NCI-H460 (cell line): ENCODE data around the gene SUB1. TPM values are rescaled to one million over a fixed set of nuclear protein-coding genes. Genes with fewer than 3 reads are reported as not detected.
"Not testable (repeated sequence)": the region's sequence is repeated elsewhere in the genome, so short reads cannot be mapped to it uniquely, and the experiment has no call there.

Experiments
- DNase-seq: peaks from one replicate; pipeline ENCODE4 v3.0.0-alpha.2; 2016; ENCODE audit warnings: low read depth; ENCODE audit errors: extremely low read depth
- polyA plus RNA-seq: library from polyadenylated mRNA; depleted of rRNA; stranded (reverse); fragments of >200 nt; gene quantifications from 2 replicates; pipeline ENCODE4 v1.2.3, GENCODE V29; 2014; cell fraction: nucleus; rRNA removed
- total RNA-seq: library from RNA; depleted of rRNA; stranded (reverse); fragments of >200 nt; shearing (Covaris generic); gene quantifications from 2 replicates; pipeline ENCODE4 v1.2.3, GENCODE V29; 2014; rRNA removed

SUB1 gene
- 657 and 687 TPM in 2 replicates for total RNA-seq
- 197 and 225 TPM in 2 replicates for polyA plus RNA-seq

DNA sequence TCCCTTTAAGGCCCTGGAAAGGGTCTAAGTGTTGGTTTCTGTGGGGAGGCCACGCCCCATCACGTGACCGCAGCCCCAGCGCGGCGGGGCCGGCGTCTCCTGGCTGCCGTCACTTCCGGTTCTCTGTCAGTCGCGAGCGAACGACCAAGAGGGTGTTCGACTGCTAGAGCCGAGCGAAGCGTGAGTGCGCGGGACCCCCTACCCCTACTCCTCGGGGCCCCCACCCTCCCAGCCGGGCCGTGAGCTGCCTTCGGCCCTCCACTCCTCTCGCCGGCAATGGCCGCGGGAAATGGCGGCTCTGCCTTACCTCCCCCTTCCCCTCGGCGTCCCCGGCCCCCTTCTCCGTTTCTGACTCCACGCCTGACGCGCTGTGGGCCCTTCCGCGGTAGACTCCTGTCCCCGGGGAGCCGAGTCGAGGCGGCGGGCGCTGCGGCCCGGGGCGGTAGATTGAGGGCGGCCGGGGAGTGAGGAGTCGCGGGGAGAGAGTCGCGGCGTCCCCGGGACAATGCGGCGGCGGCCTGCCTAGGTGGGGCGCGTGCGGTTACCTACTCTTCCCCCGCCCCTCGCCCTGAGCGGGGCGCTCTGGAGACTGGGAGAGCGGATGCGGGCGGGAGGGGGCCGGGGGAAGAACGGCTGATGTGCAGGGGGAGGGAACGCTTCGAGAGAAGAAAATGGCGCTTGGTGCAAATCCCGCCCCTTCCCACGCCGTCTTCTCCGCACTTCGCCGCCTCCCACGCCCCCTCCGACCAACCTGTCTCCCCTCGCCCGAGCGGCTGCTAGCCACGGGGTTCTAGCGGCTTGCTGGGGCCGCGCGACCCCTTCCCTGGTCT, at the start of gene SUB1:
TSS of gene SUB1 (plus strand) at position 112 of the 830 bp plus-strand sequence. CDS start 2,956 bp downstream, outside the sequence.
- peak; percentile 91 for DNase-seq

DNA sequence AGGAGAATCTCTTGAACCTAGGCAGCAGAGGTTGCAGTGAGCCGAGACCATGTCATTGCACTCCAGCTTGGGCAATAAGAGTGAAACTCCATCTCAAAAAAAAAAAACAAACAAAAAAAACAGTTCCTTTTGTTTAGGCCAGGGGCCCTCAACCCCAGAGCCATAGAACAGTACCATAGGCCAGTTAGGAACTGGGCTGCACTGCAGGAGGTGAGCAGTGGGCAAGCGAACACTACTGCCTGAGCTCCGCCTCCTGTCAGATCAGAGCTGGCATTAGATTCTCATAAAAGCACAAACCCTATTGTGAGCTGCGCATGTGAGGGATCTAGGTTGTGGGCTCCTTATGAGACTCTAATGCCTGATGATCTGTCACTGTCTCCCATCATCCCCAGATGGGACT, 49.1 kb upstream of the SUB1 start:
- DNase-seq: no peak

DNA sequence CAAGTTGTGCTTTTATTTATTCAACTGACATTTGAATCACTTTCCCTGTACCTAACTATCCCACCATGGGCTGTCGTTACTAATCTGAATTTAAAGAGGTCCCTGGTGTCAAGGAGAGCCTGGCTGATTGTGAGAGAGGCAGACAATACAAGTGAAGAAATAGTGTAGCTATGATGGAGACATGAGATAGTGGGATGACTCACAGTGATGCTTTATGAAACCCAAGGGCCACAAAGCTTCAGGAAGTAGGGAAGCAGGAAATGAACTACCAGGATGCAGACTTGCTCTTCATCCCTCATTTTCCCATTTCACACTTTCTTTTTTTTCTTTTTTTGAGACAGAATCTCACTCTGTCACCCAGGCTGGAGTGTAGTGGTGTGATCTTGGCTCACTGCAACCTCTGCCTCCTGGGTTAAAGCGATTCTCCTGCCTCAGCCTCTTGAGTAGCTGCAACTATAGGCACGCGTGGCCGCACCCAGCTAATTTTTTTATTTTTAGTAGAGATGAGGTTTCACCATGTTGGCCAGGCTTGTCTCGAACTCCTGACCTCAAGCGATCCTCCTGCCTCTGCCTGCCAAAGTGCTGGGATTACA, 47.8 kb upstream of the SUB1 start:
- DNase-seq: peak; percentile 31

DNA sequence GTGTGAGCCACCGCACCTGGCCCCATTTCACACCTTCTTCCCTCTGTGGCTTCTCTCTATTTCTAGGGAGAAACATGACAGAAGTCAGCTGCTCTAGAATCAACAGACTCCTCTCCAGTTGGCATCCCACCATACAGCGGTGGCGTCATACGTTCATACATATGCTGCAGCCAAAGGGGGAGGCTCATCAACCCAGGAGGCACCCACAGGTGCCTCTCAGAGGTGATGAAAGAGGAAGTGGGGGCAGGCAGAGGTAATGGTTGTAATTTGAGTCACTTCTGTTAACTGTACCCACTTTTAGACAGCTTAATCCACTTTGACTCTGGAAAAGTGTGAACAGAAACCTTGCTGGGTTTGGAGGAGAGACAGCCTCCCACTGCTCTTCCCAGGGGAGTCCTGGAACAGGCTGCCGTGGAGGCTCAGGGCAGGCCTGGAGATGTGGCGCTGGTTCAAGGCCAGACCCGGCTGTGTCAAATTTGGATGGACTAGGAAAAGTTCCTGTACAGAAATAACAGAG, 47.3 kb upstream of the SUB1 start:
- DNase-seq: no peak

DNA sequence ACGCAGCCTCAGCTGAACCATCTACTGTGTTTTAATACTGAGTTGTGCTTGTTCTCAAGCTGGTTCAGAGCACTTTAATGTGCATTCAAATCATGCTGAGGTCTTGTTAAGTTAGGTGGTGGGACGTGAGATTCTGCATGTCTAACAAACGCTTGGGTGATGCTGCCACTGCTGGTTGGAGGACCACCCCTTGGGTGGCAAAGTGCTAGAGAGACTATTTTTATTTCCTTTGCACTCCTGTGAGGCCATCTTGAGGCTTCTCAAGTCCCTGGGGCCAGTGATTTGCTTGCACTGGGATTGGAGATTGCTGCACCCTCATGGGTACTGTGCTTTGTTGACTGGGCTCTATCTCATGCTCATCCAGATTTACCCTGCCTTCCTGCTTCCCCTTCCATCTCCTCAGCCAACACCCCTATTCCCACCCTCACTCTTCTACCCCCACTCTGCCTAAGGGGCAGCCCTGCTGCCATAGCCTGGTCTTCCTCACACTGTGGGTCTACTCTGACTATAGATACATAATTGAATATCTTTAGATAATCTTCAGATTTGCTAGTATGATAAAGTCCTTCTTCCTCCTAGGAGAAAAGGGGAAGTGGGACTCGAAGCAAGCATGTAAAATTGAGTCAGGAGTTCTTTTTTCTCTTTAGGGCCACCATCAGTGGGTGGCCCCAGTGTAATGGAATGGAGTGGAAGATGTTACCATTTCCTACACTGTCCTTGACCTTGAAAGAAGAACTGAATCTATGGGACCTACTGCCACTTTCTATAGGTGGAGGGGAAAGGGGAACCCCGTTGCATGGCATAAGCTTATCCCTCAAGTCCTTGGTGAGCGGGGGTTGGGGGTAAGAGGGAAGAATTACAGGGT, 45.1 kb upstream of the SUB1 start:
- no peak for DNase-seq

DNA sequence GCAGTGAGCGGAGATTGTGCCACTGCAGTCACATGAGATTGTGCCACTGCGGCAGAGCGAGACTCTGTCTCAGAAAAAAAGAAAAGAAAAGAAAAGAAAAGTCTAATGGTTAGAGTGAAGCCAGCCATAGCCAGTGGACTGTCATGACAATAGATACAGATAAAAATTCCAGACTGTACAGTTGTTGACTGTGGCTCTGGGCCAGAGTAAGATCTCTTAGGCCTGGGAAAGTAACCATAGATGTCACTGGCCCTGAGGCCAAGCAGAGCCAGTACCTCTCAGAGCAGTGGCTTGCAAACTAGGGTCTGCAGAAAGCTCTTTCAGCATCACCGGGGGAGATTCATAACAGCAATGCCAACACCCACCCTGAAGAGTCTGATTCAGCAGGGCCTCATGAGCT, 44.1 kb upstream of the SUB1 start:
- DNase-seq: no peak

DNA sequence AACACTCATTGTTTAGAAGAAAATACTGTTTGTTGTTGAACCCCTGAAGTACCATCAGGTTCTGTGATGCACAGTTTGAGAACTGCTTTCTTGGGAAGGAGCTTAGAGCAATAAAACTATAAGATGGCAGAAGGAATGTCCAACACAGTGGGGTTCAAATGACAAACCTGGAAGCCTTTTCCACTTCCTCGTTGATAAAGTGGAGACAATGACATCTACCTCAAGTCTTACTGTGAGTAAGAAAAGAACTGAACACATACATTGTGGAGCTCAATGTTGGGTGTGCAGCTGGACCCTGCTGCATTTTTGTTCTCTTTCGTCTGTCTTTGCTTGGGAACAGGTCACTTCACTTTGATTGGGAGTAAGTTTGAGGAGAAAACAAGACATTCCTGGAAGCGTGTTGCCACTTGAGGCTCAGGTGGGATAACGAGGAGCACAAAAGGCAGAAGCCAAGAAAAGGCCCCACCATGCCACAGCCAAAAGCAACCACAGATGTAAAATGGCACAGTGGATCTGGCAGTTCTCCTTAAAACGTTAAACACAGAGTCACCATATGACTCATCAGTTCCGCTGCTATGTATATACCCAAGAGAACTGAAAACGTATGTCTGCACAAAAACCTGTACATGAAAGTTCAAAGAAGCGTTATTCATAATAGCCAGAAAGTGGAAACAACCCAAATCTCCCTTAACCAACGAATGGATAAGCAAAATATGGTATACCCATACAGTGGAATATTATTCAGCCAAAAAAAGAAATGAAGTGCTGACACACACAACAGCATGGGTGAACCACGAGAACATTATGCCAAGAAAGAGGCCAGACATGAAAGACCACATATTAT, 42.9 kb upstream of the SUB1 start:
- DNase-seq: no peak

DNA sequence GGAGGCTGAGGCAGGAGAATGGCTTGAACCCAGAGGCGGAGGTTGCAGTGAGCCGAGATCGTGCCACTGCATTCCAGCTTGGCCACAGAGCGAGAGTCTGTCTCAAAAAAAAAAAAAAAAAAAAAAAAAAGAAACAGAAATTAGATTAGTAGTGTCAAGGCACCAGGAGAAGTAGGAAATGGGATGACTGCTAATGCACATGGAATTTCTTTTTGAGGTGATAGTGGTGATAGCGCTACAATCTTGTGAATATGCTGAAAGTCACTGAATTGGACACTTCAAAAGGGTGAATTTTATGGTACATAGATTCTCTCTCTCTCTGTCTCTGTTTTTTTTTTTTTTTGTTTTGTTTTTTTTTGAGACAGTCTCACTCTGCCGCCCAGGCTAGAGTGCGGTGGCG, 42.1 kb upstream of the SUB1 start:
- DNase-seq: no peak

DNA sequence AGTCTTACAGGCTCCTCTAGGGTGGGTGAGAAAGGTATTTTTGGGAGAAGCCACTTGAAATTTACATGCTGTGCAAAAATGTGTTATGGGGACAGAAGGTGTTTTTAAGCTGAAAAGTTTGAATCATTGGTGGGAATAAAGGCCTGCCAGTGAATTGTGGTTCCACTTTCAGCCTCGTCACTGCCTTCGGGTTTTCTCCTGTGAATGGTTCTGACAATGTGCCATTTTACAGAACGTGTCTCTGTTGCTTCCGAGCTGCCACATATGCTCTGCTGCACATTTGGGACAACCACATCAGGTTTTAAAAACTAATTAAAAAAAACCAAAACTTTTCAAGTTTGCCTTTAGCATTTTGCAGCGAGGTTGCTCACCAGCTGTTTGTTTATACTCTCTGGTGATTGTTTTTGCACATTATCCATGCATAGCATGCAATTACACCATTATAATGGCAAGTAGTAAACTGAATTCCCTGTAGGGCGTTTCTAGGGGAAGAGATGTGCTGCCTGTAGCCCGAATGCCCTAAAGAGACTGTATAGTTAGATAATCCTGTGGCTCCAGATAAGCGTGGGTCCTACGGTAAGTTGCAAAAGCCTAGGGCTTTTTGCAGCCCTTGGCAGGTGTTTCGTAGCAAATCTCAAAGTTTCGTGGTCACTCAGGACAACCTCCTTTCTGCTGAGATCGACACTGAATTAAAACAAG, 40.1 kb upstream of the SUB1 start:
- no peak for DNase-seq

DNA sequence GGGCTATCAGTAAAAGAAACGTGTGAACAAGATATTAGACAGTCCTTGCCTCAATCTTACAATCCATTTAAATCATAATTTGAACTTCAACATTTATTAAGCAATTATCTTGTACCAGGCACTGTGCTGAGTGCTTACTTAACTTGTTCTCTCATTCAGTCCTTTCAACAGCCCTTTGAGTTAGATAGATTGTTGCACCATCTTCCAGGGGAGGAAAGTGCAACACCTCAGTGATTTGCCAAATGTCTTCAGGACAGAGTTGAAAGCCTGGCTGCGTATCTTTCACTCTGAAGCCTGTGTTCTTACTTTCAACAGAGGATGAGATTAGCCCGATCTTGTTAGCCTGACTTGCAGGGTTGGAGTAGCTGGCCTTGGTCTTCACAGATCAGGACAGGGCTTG, 34.2 kb upstream of the SUB1 start:
- no peak for DNase-seq

DNA sequence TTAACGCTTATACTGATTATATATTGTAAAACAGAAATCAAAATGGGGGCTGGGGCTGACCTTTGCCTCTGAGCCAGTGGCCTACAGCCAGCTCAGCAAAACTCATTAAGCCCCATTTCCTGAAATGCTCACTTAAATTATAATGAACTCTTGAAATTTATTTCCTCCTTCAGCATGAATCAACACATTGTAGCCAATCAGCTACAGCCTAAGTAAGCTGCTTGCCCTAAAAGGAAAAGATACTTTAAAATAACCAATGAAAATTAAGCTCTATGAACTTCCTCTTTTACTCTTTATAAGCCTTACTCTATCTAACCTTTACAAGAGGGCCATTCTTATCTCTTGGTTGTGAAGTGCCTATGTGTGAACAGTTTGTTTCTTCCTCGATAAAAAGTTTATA, 33.5 kb upstream of the SUB1 start:
- DNase-seq: no peak

DNA sequence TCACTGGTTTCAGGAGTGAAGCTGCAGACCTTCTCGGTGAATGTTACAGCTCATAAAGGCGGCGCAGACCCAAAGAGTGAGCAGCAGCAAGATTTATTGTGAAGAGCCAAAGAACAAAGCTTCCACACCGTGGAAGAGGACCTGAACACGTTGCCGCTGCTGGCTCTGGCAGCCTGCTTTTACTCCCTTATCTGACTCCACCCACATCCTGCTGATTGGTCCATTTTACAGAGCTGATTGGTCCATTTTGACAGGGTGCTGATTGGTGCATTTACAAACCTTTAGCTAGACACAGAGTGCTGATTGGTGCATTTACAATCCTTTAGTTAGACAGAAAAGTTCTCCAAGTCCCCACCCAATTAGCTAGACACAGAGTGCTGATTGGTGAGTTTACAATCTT, 32.9 kb upstream of the SUB1 start:
- DNase-seq: not testable (repeated sequence)

DNA sequence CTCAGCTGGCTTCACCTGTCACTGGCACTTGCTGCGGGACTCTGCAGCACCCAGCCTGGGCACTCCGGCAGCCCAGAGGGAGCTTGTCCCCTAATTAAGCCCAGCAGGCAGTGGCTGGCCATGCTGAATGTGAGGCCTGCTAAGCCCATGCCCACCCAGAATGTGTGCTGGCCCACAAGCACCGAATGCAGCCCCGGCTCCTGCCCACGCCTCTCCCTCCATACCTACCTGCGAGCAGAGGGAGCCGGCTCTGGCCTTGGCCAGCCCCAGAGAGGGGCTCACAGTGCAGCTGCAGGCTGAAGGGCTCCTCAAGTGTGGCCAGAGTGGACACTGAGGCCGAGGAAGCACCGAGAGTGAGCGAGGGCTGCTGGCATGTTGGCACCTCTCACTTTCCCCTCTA, 32.4 kb upstream of the SUB1 start:
- DNase-seq: no peak

DNA sequence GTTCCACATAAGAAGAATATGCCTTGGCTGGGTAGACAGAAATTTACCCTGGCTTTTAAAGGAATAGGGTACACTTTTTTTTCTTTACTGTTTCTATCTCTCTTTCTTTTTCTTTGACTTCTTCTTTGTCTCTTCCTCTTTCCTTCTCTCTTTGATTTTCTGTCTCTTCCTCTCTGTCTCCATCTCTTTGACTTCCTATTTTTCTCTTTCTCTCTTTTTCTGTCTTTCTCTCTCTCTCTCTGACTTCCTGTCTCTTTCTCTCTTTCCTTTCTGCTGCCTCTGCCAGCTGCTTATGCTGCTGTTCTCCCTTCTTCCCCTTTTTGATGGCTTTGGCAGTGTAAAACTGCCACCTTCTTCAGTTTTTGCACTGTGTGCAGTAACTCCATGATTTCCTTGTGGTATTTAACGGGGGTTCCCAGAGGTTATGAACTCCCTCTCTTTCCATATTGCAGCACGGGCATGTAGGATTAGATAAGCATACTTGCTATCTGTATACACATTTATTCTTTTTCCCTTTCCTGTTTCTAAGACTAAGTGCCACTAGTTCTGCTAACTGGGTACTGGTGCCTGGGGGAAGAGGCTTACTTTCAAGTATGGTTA, 31.1 kb upstream of the SUB1 start:
- DNase-seq: not testable (repeated sequence)

DNA sequence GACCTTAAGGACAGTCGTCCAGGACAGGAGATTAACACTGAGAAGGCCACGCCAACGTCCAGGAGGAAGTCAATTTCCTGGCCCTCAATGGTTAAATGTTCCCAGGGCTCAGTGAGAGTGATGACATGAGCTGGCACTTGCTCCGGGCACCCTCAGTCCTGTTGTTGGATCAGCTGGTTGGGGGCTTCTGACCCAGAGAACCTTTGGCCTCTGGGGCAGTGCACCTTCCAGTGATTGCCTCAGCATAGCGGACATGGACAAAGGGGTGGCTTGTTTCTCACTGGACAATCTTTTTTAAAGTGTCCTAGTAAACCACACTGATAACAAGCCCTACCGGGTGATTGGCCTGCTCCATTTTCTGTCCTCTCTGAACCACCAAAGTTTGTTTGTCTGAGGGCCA, 28.8 kb upstream of the SUB1 start:
- not testable (repeated sequence) for DNase-seq

DNA sequence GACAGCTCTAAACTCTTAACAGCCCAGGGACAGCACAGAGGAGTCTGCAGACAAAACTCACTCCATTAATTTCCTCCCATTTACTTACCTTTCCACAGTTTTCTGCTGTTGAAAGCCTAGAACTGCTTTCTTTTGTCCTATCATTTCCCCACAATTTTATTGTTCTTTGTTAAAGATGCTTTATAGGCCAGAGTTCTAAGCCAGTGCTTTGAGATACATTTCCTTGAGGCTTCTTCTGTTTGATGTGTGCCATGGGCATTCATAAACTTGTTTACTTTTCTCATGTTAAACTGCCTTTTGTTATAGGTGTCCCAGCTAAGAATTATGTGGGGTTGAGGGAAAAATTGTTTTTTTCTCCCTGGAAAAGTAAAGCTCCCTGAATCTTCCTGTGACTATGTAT, 25.9 kb upstream of the SUB1 start:
- DNase-seq: no peak

DNA sequence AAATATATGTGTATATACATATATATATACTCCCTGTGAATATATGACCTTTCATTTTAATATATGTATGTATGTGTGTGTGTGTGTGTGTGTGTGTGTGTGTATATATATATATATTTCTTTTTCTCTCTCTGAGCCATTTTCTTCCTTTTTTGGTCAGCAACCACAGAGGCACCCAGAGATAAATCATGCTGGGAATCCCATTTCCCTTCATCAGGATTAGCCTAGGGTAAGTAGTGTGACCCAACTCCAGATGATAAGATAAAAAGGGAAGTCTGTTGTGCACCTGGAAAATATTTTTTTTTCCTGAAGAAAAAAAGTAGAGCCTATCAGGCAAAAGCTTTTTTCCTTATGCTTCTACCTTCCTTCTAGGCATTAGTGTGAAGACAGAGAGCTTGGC, 25.4 kb upstream of the SUB1 start:
- no peak for DNase-seq

DNA sequence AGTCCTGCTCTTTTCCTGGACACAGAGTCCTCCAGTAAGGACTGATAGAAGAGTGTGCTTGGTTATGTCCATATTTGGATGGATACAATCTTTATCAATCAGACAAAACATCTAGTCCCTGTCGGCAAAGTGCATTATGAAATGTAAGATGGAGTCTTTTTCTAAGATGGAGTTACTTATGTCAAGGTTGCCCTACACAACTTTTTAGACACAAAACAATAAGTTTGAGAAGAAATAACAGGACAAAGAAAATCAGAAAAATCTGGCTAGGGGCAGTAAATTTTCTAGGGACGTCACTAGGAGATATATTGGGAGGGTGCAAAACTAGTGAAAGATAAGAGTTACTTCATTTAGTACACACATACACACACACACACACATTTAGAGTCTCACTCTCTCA, 23.3 kb upstream of the SUB1 start:
- no peak for DNase-seq

DNA sequence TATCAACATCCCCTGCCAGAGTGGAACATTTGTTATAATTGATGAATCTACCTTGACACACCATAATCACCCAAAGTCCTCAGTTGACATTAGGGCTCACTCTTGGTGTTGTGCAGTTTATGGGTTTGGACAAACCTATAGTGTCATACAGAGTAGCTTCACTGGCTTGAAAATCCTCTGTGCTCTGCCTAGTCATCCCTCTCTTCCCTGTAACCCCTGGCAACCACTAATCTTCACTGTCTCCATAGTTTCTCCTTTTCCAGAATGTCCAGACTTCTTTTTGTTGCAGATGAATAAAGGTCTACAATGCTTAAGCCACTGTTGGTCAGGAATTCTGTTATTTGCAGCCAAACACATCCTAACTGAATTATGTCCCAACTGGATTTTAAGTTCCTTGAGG, 22.5 kb upstream of the SUB1 start:
- DNase-seq: no peak
